ENCODE measurements around the gene PDCD5.

GRCh38 chr19:32605544-32605943 is 24.6 kb downstream of the PDCD5 start:
- TF ChIP-seq CTCF (IDR thresholded peaks at IDR 0.05) = no peak
- no peak for TF ChIP-seq POLR2A (IDR thresholded peaks at IDR 0.05)

Measured in adrenal gland (tissue), 5 donors.